Measurements from ENCODE around the gene BZW2.

DNA sequence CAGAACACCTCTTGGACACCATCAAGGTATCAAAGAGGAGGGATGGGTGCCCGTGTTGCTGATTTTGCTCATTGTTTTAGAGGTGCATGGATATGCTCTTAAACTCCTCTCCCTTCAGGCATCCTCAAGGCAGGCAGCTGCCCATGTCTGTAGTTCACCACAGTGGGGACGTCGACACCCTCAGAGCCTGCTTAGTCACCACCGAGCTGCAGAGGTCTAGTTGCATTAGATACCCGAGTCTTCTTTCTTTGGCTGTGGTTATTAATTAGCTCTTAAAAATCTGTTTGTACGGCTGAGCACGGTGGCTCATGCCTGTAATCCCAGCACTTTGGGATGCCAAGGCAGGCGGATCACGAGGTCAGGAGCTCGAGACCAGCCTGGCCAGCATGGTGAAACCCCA, 82.8 kb downstream of the BZW2 start:
- TF ChIP-seq TAF1 (IDR thresholded peaks at IDR 0.05; ENCODE audit: borderline replicate concordance, low read depth, low read length): no peak
- no peak for TF ChIP-seq POLR2AphosphoS5 (IDR thresholded peaks at IDR 0.05; ENCODE audit: low read depth, low read length)

Data from GM12892 (cell line).